GM12875 (cell line): ENCODE results near the gene RFNG.

ENCODE experiments used
- H3K4me3 ChIP-seq: one replicate; pipeline ENCODE4 v1.5.1; 2011; ENCODE audit warnings: low read depth, low read length, control low read depth
- CTCF ChIP-seq: IDR thresholded peaks from 2 replicates; pipeline ENCODE4 v1.5.1; 2011; ENCODE audit warnings: low read depth, mild to moderate bottlenecking, control low read depth, inconsistent platforms, low read length, moderate library complexity, borderline replicate concordance; ENCODE audit not compliant: insufficient read depth

RFNG gene

DNA sequence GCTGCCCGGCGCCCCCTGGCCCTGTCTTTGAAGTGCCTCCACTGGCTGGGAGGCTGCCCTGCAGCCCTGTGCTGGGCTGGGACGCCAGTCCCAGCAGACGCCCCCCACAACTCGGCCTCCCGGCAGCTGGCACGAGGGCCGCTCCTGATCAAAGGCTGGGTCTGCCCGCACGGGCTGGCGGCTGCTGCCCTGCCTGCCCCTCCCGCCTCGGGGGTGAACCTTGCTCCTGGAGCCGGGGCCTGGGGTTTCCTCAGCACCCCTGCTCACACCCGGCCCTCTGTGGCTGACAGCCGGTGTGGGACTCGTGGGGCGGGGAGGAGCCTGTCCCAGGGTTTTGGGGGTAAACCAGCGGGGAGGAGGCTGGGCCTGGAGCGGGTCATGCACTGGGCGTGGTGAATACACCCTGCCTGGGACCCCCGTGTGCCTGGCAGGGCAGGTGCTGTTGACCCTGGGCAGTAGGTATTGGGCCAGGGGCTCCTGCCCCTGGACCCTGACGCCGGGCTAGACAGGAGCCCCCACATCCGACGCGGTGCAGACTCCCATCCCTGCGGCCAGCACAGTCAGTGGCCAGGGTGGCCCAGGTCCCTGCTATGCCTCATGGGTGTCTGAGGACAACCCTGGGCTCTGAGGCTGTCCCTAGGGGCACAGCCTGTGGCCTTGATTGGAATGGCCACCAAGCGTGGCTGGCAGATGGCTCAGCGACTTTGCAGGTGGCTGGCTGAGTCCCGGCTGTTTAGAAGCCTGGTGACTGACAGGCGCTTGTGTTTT, 50.6 kb downstream of the RFNG start:
- H3K4me3 ChIP-seq, result no peak overlapping the region
- no peak for TF ChIP-seq CTCF

- no peak overlapping the region for H3K4me3 ChIP-seq
- no peak for TF ChIP-seq CTCF
Observed at GRCh38 chr17:81999976-82000802, 51.4 kb downstream of the RFNG start.

DNA sequence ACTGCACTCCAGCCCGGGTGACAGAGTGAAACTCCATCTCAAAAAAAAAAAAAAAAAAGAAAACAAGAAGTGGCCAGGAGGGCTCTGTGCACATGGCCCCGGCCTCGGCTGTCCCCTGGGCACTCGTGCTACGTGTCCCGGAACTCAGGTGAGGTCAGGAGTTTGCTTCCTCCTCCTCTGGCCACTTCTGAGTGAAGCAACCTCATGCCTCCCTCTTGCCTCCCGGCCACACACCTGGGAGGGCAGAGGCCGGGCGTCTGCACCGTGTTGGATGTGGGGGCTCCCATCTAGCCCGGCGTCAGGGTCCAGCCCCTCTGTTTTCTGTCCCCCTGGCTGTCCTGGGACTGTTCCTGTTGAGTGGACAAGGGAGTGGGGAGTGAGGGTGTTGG, 52.0 kb downstream of the RFNG start:
- no peak overlapping the region for H3K4me3 ChIP-seq
- TF ChIP-seq CTCF, result no peak

GRCh38 chr17:81998691-81999438, 52.7 kb downstream of the RFNG start:
- TF ChIP-seq CTCF, result no peak
- H3K4me3 ChIP-seq, result no peak overlapping the region

- no peak for TF ChIP-seq CTCF
- H3K4me3 ChIP-seq, result no peak overlapping the region
Observed at GRCh38 chr17:81998212-81998611, 53.4 kb downstream of the RFNG start.
